Measurements from ENCODE around the gene GSPT2.

GSPT2 gene

DNA sequence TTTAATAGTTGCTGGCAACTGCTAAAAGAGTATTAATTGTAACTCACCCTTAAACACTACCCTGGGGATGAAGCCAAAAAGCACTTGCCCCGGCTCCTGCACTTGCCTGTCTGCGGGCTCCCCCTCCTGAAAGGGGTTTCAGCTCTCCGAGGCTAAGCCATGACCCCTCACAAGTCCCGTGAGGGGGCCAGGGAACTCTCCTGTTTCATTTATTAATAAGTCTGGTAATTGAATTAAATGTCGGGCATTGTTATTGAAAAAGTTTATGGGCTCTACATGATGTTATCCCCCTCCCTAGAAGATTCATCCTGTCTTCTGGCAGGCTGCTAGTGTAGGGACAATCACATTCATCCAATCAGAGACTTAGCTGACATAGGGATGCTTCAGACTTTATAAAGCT is 23.3 kb downstream of the GSPT2 start:
- TF ChIP-seq ZNF311 (tag by site-specific recombination; IDR thresholded peaks at IDR 0.05; ENCODE audit: borderline replicate concordance) (no peak), ZBTB49 (tag by site-specific recombination; IDR thresholded peaks at IDR 0.05; ENCODE audit: low read depth) (no peak), ZBTB20 (tag by site-specific recombination; IDR thresholded peaks at IDR 0.05) (no peak), ZNF561 (tag by site-specific recombination; IDR thresholded peaks at IDR 0.05; ENCODE audit: borderline replicate concordance) (no peak), ZNF670 (tag by site-specific recombination; IDR thresholded peaks at IDR 0.05; ENCODE audit: low read depth) (no peak), ZNF426 (tag by site-specific recombination; IDR thresholded peaks at IDR 0.05) (no peak), ZNF521 (tag by site-specific recombination; IDR thresholded peaks at IDR 0.05) (no peak), ZNF37A (tag by site-specific recombination; IDR thresholded peaks at IDR 0.05) (no peak)
- TF ChIP-seq, protein P1, sequence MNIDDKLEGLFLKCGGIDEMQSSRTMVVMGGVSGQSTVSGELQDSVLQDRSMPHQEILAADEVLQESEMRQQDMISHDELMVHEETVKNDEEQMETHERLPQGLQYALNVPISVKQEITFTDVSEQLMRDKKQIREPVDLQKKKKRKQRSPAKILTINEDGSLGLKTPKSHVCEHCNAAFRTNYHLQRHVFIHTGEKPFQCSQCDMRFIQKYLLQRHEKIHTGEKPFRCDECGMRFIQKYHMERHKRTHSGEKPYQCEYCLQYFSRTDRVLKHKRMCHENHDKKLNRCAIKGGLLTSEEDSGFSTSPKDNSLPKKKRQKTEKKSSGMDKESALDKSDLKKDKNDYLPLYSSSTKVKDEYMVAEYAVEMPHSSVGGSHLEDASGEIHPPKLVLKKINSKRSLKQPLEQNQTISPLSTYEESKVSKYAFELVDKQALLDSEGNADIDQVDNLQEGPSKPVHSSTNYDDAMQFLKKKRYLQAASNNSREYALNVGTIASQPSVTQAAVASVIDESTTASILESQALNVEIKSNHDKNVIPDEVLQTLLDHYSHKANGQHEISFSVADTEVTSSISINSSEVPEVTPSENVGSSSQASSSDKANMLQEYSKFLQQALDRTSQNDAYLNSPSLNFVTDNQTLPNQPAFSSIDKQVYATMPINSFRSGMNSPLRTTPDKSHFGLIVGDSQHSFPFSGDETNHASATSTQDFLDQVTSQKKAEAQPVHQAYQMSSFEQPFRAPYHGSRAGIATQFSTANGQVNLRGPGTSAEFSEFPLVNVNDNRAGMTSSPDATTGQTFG (tag by site-specific recombination; IDR thresholded peaks at IDR 0.05; ENCODE audit: borderline replicate concordance) = no peak
- H3K27ac ChIP-seq (ENCODE audit: extremely low read depth, low read depth, low read length) = no peak overlapping the region
- POLR2A ChIA-PET = no interaction called here
- CTCF ChIA-PET = no interaction called here
- H3K36me3 ChIP-seq (ENCODE audit: control insufficient read depth in 2 of 2, insufficient read depth in 1 of 2, low read length in 2 of 2) = no peaks in the 10 kb centered on the region
- H3K4me3 ChIP-seq (ENCODE audit: low read depth, low read length) = no peak overlapping the region
- H3K9me3 ChIP-seq (ENCODE audit: control insufficient read depth, insufficient read depth, low read depth, low read length) = no peaks in the 10 kb centered on the region
- no peaks in the 10 kb centered on the region for H3K4me1 ChIP-seq (ENCODE audit: control insufficient read depth, insufficient read depth, low read length)

DNA sequence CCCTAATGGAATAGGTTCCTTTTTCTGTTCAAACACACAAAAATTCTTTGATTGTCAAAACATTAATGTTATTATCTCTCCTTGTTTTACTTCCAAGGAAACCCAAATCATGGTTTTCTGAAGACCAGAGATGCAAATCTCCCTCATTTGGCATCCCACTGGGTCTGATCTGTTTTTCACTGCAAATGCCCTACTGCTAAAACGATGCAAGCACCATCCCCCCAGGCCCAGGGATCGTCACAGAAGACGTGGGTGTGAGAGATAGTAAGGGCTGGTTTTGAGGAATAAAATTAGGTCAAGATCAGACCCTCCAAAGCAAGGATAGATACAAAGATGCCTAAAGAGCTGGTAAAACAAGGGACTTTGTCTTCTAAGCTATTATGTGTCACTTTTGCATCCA is 33.6 kb downstream of the GSPT2 start:
- ChIA-PET POLR2A (no interaction called here), CTCF (interaction anchor here (0.6 kb wide), 1 partner anchor 27 kb away, joined by 3 read pairs; no protein-coding TSS in a partner anchor)
- H3K4me3 ChIP-seq (ENCODE audit: low read depth, low read length) = no peak overlapping the region
- no peaks in the 10 kb centered on the region for H3K36me3 ChIP-seq (ENCODE audit: control insufficient read depth in 2 of 2, insufficient read depth in 1 of 2, low read length in 2 of 2)
- H3K4me1 ChIP-seq (ENCODE audit: control insufficient read depth, insufficient read depth, low read length) = no peaks in the 10 kb centered on the region
- H3K27ac ChIP-seq (ENCODE audit: extremely low read depth, low read depth, low read length) = no peak overlapping the region
- no peaks in the 10 kb centered on the region for H3K9me3 ChIP-seq (ENCODE audit: control insufficient read depth, insufficient read depth, low read depth, low read length)
- TF ChIP-seq ZFP41 (tag by site-specific recombination; IDR thresholded peaks at IDR 0.05; ENCODE audit: borderline replicate concordance) (no peak), SP2 (tag by site-specific recombination; IDR thresholded peaks at IDR 0.05) (no peak), HOXD13 (CRISPR knock-in tag; IDR thresholded peaks at IDR 0.05; ENCODE audit: borderline replicate concordance) (no peak), WT1 (tag by site-specific recombination; IDR thresholded peaks at IDR 0.05) (no peak), ZNF121 (tag by site-specific recombination; IDR thresholded peaks at IDR 0.05) (no peak), ZNF785 (tag by site-specific recombination; IDR thresholded peaks at IDR 0.05) (no peak), MYNN (tag by site-specific recombination; IDR thresholded peaks at IDR 0.05; ENCODE audit: borderline replicate concordance) (no peak), GLIS2 (tag by site-specific recombination; IDR thresholded peaks at IDR 0.05) (no peak), ZNF513 (tag by site-specific recombination; IDR thresholded peaks at IDR 0.05) (no peak), ZNF138 (tag by site-specific recombination; IDR thresholded peaks at IDR 0.05; ENCODE audit: borderline replicate concordance) (no peak), ZNF37A (tag by site-specific recombination; IDR thresholded peaks at IDR 0.05) (no peak), ZNF555 (tag by site-specific recombination; conservative IDR thresholded peaks at IDR 0.05) (no peak), ZNF10 (tag by site-specific recombination; IDR thresholded peaks at IDR 0.05) (no peak), TRIM28 (IDR thresholded peaks at IDR 0.05; ENCODE audit: borderline replicate concordance, low read length) (no peak)
- TF ChIP-seq, protein P2, sequence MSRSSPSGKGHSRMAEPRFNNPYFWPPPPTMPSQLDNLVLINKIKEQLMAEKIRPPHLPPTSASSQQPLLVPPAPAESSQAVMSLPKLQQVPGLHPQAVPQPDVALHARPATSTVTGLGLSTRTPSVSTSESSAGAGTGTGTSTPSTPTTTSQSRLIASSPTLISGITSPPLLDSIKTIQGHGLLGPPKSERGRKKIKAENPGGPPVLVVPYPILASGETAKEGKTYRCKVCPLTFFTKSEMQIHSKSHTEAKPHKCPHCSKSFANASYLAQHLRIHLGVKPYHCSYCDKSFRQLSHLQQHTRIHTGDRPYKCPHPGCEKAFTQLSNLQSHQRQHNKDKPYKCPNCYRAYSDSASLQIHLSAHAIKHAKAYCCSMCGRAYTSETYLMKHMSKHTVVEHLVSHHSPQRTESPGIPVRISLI (tag by site-specific recombination; IDR thresholded peaks at IDR 0.05) = no peak

Data from HEK293 (cell line).